GM12875 (cell line): ENCODE measurements around the gene DDAH1.

Experiments used
- H3K4me3 ChIP-seq: one replicate; pipeline ENCODE4 v1.5.1; 2011; ENCODE audit warnings: low read depth, low read length, control low read depth
- TF ChIP-seq, protein P1 (sequence below): IDR thresholded peaks from 2 replicates; pipeline ENCODE4 v1.5.1; 2011; ENCODE audit warnings: low read depth, mild to moderate bottlenecking, control low read depth, inconsistent platforms, low read length, moderate library complexity, borderline replicate concordance; ENCODE audit not compliant: insufficient read depth

The DDAH1 gene

GRCh38 chr1:85452948-85453347 is 12.0 kb downstream of the DDAH1 start:
- TF ChIP-seq, protein P1, sequence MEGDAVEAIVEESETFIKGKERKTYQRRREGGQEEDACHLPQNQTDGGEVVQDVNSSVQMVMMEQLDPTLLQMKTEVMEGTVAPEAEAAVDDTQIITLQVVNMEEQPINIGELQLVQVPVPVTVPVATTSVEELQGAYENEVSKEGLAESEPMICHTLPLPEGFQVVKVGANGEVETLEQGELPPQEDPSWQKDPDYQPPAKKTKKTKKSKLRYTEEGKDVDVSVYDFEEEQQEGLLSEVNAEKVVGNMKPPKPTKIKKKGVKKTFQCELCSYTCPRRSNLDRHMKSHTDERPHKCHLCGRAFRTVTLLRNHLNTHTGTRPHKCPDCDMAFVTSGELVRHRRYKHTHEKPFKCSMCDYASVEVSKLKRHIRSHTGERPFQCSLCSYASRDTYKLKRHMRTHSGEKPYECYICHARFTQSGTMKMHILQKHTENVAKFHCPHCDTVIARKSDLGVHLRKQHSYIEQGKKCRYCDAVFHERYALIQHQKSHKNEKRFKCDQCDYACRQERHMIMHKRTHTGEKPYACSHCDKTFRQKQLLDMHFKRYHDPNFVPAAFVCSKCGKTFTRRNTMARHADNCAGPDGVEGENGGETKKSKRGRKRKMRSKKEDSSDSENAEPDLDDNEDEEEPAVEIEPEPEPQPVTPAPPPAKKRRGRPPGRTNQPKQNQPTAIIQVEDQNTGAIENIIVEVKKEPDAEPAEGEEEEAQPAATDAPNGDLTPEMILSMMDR, result no peak
- no peak overlapping the region for H3K4me3 ChIP-seq

DNA sequence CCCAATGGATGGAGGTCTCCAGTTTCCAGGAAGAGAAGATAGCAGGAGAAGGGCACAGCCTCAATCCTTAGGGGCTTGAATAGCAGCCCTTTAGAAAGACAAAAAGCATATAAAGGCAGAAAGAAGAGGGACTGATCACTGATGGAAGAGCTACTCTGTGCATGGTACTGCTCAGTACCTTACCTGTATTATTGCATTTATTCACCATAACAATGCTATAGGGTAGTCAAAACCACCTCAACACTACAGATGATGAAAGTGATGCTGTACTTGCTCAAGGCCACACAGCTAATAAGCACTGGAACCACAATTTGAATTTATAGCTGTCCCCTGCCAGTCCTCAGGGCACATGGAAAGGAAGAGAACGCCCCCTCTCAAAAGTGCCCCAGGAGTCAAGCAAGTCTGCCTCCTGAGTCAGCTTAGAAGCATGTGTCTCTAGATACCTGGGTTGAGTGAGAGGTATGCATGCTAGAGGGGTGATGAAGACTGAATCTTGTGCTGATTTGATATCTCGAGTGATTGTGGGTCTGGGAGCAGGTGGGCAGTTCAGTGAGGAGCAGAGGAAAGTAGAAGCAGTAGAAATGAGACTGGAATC is 13.6 kb downstream of the DDAH1 start:
- no peak overlapping the region for H3K4me3 ChIP-seq
- TF ChIP-seq, protein P1, result no peak

DNA sequence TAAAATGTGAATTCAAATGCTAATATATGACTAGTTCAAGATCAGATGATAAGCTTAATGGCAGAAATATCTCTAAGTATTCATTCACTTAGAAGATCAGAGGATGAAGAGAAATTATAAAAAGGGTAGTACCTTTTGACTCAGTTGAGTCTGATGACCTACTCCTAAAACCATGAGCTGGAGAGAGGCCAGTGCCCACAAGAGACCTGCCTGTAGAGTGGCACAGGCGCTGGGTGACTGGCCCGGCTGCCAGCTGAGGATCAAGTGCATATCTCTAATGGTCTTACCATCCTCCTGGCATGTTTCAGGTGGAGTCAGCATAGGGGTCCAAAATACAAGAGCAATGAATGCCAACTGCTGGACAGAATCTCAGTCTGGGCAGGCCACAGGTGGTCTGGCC is 14.1 kb downstream of the DDAH1 start:
- TF ChIP-seq, protein P1, result no peak
- no peak overlapping the region for H3K4me3 ChIP-seq

DNA sequence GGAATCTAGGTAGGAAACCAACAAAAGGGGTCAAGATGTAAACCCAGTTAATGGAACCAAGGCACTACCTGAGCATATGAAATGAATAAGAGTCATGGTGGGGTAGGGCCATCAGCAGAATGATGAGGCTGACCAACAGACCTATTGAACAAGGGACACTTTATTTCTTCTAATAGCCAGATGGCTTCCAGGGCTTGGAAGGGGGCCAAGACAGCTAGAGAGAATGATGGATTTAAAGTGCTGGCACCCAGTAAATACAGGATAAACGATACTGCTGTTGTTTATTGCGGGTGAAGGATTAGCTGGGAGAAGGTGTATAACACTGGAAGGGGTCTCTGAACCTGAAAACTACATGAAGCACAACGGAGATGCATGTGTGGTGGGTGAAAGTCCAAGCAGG is 15.6 kb downstream of the DDAH1 start:
- H3K4me3 ChIP-seq, result no peak overlapping the region
- TF ChIP-seq, protein P1, result no peak

DNA sequence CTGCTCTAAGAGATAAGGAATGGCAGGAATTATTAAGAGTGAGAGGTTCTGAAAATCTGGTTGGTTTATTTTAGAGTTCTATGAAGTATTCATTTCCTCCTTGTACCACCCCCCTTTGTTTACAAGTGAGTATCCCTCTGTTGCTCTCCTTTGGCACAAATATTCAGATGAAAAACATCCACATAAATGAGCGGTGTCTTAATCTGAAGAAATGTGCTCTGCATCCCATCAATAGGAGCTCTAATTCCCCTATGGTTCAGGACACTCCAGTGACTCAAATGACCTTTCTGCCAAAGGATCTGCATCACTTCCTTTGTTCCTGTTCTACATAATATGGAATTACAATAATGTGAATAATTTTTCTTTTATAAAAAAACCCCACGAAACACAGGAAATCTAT is 16.6 kb downstream of the DDAH1 start:
- H3K4me3 ChIP-seq, result no peak overlapping the region
- TF ChIP-seq, protein P1, result no peak

- TF ChIP-seq, protein P1, result no peak
- H3K4me3 ChIP-seq, result no peak overlapping the region
Observed at GRCh38 chr1:85447006-85447943, 17.7 kb downstream of the DDAH1 start.

DNA sequence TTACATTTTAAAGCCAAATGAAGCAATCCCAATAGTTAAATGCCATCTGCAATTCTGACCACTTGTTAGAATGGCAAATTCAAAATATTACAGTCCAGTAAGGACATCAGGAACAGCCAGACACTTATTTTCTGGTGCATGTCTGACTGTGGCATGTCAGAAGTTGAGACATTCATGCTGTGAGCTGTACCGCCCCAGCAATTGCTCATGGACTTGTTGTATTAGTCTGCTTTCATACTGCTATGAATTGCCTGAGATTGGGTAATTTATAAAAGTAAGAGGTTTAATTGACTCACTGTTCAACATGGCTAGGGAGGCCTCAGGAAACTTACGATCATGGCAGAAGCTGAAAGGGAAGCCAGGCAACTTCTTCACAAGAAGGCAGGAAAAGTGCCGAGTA is 19.1 kb downstream of the DDAH1 start:
- TF ChIP-seq, protein P1, result no peak

More for the DNA sequence above, 19.1 kb downstream of the DDAH1 start:
- H3K4me3 ChIP-seq, result no peak overlapping the region
